GM18907 (cell line): ENCODE data around the gene TNIP3.
"Not testable (repeated sequence)": the region's sequence is repeated elsewhere in the genome, so short reads cannot be mapped to it uniquely, and the experiment has no call there.

Experiments used
- ATAC-seq: cut with Tn5 transposase; IDR thresholded peaks from one replicate; pipeline ENCODE4 v1.9.1; 2021; ENCODE audit warnings: mild to moderate bottlenecking, moderate library complexity; ENCODE audit not compliant: unreplicated experiment

Gene TNIP3

DNA sequence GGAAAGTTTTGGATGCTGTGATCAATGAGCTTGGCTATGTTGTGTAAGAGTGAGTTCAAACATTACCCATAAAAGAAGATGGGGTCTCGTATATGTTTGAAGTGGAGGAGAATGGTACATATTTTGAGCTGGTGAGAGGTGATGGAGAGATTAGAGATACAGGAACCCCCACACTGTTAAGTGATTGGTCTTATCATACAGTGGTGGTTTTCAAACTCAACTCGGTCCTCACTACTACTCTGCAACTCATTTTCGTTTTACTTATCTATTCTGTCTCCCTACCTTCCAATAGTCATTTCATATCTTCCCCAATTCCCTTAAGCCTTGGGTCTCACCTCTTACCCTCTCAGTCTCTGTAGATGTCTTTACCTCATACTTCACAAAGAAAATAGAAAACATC lies 16.4 kb upstream of the TNIP3 start:
- ATAC-seq: no peak

DNA sequence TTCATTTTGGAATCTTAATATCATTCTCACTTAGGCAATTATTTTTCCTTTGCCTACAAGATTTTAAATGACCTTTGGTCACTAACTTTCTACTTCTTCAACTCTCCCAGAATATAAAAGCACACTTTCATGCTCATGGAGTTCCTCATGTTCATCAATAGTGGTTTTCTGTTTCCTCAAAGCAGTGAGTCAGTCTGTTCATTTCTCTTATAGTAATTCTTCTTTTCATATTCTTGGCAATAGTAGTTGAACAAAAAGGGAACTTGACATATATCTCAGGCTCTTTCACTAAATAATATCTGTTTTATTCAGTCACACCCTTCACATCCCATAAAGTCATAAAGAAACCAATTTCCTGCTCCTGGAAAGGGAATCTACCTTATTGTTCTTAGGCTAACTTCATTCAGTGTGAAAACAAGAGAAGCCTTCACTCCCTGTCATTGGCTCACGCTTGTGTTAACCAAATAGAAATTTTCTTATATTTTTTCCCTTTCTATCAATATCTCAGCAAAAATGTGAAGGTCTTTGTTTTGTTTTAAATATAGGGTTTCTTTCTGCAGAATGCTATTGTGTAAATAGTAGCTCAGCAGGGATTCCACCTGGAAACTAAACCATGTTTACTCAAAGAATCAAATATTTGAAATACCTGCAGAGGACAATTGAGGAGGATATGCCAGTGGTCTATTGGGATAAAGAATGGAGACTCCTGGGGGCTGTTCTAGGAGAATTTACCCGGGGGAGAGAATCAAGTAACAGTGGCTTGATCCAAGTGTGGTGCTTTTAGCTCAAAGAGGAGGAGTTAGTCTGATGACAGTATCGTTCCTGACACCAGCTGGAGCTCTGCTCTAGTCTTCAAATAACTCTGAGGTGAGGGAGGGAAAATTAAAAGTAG lies 13.4 kb upstream of the TNIP3 start:
- no peak for ATAC-seq

GRCh38 chr4:121176082-121176934 lies 12.2 kb upstream of the TNIP3 start:
- ATAC-seq: no peak

DNA sequence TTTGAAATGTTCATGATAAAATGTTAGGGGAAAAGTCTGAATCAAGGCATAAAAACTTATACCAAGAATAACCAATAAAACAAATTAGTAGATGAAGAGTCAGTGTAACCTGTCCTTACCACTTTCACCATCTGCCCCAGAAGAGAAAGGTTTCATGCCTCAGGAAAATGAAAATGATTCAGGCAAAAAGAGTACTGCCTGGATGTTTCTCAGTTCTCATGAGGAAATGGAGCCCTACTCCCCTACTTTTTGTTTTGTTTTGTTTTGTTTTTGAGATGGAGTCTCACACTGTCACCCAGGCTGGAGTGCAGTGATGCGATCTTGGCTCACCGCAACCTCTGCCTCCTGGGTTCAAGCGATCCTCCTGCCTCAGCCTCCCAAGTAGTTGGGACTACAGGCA lies 7.4 kb upstream of the TNIP3 start:
- ATAC-seq: not testable (repeated sequence)

DNA sequence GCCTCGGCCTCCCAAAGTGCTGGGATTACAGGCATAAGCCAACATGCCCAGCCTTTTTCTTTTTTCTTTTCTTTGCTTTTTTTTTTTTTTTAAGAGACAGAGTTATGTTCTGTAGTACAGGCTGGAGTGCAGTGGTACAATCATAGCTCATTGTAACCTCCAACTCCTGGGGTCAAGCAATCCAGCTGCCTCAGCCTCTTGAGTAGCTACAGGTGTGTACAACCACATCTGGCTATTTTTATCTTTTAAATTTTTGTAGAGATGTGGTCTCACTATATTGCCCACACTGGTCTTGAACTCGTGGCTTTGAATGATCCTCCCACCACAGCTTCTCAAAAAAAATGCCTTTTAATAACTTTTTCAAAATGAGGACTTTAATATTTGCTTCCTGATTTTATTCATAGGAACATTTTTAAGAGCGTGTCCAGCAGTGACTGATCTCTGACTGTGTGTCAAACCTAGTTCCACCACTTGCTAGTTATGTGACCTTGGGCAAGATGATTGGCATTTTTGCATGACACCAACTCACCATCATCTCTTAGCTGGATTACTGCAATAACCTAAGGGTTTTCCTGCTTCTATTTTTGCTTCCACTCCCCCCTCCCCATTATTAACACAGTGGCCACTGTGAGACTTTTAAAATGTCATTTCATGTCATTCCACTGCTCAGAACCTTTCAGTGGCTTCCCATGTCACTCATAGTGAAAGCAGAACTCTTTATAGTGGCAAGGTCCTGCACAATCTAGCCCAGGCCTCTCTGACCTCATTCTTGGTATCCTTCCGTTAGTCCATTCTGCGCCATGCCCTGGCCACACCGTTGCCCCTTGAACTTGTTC lies 4.5 kb upstream of the TNIP3 start:
- ATAC-seq: peak; percentile 93

DNA sequence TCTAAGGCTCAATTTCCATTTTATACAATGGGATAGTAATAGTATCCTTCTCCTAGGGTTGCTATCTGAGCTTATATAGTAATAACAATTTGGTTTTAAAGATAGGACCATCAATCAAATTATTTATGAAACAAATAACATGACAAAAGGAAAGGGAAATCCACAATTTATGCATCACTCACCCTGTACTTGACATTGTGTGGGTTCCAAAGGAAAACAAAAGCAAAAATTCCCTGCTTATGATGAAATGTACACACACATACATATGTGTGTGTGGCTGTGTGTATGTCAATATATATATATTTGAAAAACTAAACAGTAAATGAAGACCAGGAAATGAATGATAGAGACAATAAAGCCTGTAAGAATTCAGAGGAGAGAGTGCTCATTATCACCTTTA lies 2.9 kb upstream of the TNIP3 start:
- no peak for ATAC-seq

DNA sequence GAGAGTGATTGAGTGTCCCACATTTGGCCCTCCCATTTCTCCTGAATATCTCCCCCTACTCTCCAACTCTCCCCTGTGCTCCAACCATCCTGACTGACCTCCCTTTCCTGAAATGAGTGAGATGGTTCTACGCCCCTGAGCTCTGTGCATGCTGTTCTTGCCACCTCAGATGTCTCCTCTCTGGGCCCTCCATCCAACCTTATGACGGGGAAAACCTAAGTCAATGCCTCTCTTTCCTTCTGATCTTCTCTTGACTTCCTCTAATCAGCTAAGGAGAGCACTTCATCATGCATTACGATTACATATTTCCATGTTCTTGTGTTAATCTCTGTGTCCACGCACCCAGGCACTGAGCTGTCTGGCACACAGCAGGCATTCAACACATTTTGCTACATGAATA lies 1.1 kb upstream of the TNIP3 start:
- no peak for ATAC-seq

DNA sequence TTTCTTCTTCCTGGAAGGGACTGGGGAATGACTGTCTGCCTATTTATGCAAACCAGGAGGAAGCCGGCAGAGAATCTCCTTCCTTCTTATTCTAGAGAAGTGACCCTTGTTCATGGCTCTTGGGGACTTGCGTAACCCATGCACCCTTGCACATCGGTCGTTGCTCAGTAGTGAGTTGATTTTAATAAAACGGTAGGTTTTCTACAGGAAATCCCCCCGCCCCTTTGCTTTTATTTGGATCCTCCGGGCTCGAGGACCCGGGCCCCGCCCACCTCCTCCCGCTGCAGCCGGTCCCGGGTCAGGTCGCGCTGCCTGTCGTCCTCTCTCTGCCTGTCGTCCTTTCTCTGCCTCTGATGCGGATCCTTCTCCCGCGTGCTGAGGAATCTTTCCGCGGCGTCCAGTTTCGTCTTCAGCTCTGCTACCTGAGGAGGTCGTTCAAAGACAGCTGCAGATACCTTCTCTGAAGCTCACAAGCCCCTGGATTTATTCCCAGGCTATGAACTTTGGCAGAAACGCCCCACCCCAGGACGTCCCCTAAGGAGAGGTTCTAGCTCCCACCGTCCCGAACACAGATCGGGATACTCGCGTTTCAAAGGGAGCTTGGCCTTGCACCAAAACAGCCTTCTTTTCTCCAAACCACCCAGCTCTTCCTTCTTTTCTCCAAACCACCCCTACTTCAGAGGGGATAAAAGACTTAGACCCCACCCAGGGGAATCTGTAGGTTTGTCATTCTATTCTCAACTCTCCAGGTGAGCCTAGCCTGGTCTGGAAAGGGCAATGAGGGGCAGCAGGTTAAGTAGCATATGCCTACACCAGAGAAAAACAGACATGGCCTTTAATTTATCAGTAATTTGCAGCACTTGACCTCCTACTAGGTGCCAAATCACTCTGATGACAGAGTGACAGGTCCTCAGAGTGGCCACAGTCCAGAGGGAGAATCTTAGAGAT lies 7.0 kb downstream of the TNIP3 start:
- ATAC-seq: no peak

DNA sequence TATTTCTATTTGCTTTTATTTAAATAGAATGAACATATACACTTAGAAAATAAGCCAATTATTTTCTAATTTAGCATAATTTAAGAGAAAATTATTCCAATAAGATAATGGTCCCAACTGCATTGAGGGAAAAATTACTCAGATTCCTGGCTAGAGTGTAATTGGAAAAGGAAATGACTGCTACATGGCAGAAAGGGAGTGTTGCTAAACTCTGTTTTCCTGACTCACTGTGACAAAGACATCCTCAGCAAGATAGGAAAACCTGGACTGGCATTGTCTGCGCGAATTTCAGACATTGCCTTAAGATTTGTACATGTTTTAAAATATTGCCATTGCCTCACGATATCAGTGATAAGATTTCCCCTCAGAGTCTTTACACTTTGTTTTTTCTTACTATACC lies 8.2 kb downstream of the TNIP3 start:
- ATAC-seq: no peak

GRCh38 chr4:121154103-121154515 lies 10.0 kb downstream of the TNIP3 start:
- ATAC-seq: no peak

DNA sequence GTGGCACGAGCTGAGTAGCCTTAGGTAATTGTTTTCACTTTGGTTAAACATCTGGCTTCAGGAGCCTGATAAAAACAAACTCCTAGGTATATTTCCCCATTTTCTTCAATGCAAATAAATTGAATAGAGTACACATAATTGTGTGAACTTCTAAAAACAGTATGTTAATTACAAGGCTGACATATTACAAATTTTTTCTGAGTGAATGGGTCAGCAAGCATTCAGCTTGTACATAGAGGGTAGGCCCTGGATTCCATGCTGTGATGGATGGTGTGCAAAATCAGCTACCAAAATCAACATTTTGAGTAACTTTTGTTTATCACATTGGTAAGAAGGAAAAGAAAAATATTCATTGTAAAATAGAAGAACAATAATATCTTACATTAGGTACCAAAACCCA lies 12.2 kb downstream of the TNIP3 start:
- no peak for ATAC-seq

DNA sequence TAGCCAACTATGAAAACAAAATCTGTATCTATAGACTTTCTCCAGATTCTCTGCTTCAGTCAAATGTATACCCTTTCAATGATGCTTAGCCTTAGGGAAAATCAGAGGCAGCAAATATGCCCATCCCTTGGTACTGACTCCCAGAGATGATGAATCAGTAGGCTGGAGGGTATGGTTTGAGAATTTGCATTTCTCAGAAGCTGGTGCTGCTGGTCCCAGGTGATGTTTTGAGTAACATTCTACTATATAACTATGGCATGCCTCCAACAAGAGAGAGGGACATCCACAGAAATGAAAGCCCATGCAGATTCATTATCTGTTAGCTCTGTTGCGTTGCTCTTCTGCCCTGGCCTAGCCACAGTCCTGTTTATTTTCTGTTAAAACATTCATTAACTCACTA lies 13.6 kb downstream of the TNIP3 start:
- peak; percentile 47 for ATAC-seq

- ATAC-seq: no peak
Measured at GRCh38 chr4:121150003-121150402, 14.1 kb downstream of the TNIP3 start.

DNA sequence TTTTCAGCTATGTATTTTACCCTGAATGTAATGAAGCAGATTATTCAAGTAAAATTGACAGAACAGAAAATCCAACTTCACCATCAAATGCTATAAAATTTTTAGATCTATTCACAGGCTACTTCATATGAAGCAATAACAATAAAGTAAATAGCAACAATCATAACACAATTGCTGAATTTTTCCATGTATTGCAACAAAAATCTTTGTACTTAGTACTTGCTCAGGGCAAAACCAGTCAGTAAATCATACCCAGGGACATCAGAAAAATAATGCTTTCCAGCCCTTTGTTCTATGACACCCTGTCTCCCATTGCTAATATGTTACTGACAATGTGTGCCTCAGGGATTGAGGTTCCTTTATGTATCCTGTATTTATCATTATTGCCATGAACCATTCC lies 15.5 kb downstream of the TNIP3 start:
- no peak for ATAC-seq

GRCh38 chr4:121148000-121148399 lies 16.1 kb downstream of the TNIP3 start:
- no peak for ATAC-seq

DNA sequence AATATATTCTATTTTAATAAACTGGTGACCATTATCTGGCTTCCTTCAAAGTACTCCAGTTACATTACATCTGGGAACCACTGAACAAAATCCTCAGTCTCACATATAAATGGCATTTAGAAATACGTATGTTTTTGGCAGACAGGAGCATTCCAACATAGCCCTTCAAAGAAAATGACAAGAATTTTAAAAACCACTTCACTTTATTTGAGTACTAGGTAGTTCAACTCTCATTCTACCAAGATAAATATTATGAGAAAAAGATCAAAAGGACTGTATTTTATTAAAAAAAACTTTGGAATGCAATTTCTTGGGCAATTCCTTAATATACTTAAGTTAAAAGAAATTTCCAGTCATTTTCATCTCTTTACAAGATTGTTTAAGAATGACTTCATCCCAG lies 17.6 kb downstream of the TNIP3 start:
- no peak for ATAC-seq

- no peak for ATAC-seq
Measured at GRCh38 chr4:121145430-121145829, 18.7 kb downstream of the TNIP3 start.

DNA sequence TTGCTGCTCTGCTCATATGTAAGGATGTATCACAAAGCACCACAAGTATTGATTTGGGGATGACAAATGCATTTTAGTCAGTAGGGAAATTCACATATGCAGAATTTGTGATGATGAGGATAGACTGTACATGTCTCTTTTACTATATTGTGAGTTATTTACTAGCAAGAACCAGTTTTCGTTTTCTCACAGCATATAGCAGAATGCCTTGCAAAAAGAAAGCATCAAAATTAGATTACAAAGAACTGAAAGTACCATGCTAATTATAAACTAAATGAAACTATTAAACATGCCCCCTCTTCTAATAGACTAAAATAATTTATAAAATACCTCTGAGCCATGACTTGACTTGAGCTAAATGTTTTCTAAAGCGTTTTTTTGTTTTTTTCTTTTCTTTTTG lies 20.1 kb downstream of the TNIP3 start:
- ATAC-seq: no peak

GRCh38 chr4:121143131-121143530 lies 21.0 kb downstream of the TNIP3 start:
- ATAC-seq: no peak
